Limb (tissue), 2 donors: ENCODE measurements around the gene STOML1.

ENCODE experiments used
- DNase-seq, 2 donors: peaks; one replicate each; pipeline ENCODE4 v3.0.0-alpha.2; 2016; ENCODE audit errors: extremely low spot score in 2 of 2

STOML1 gene

GRCh38 chr15:73932381-73933191, 59.5 kb downstream of the STOML1 start:
- no peak for DNase-seq

GRCh38 chr15:73931441-73931840, 60.7 kb downstream of the STOML1 start:
- no peak for DNase-seq

- no peak for DNase-seq
Measured at GRCh38 chr15:73930790-73931281, 61.3 kb downstream of the STOML1 start.

- no peak for DNase-seq
Measured at GRCh38 chr15:73930371-73930770, 61.7 kb downstream of the STOML1 start.

GRCh38 chr15:73928971-73929627, 63.0 kb downstream of the STOML1 start:
- DNase-seq: no peak
